SU-DHL-6 (cell line): ENCODE data around the gene PADI2.

ENCODE experiments used
- CTCF ChIP-seq: fragments of 200-600 bp; sonication (generic); IDR thresholded peaks from one replicate; pipeline ENCODE4 v1.5.1; 2017; ENCODE audit warnings: antibody characterized with exemption, mild to moderate bottlenecking, low read length, moderate library complexity; ENCODE audit not compliant: insufficient read depth, poor library complexity, severe bottlenecking
- EZH2phosphoT487 ChIP-seq: fragments of 200-600 bp; sonication (generic), shearing (Covaris generic); conservative IDR thresholded peaks from 2 replicates; pipeline ENCODE4 v1.6.1; 2018; ENCODE audit warnings: mild to moderate bottlenecking, antibody characterized with exemption, low read length, moderate library complexity, mixed read lengths

DNA sequence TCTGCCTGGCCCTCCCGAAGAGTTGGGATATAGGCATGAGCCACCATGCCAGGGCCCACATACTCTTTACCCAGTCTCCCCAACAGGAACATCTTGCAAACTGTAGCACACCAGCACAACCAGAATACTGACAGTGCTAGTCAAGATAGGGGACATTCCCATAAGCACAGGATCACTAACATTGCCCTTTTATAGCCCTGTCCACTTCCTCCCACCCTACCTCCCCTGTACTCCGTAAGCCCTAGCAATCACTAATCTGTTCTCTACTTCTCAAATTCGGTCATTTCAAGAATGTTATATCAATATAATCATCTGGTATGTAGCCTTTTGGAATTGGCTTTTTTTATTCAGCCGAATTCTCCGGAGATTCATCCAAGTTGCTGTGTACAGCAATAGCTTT is 71.3 kb downstream of the PADI2 start:
- TF ChIP-seq CTCF: no peak
- TF ChIP-seq EZH2phosphoT487: no peak
